TTC549 (cell line): ENCODE data around the gene NCOA1.
"Not testable (repeated sequence)": the region's sequence is repeated elsewhere in the genome, so short reads cannot be mapped to it uniquely, and the experiment has no call there.

ENCODE experiments used
- FAIRE-seq: peaks from 2 replicates; lab custom pipeline; 2012; peaks lifted over from hg19 to GRCh38; lab: Jason Lieb, UNC

The NCOA1 gene

DNA sequence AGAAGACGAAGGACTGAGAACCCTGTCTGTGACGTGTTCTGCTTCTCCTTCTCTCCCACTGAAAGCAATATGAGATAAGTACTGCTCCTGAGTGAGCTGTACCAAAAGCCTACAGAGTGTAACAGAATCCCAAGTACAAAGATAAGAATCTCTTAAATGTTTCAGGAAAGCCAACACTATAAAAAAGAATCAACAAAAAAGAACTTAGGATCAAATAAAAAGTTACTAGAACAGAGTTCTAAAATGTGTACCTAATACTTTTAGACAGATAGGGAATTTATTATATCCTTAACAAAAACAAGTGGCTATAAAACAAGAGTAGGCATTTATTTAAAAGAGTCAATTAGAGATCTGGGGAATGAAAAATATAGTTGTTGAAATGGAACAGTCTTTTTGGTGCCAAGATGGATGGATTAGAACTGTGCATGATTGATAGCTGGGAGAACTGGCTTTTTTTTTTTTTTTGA lies 49.0 kb downstream of the NCOA1 start:
- no peak for FAIRE-seq

DNA sequence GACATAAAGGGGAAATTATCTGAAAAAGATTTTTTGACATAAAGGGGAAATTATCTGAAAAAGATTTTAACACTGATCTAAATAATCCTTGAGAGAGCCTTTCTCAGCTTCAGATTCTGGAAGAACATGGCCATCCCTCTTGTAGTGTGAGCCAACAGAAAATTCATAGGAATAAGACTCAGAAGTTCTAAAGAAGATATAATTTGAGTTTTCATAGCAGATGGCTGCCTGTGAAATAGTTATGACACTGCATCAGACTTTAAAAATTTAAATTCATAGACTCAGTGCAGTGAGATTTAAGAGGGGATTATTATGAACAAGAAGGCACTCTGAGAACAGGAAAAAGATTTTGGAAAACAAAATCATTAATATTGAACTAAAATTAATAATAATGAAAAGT lies 50.6 kb downstream of the NCOA1 start:
- FAIRE-seq, result no peak

DNA sequence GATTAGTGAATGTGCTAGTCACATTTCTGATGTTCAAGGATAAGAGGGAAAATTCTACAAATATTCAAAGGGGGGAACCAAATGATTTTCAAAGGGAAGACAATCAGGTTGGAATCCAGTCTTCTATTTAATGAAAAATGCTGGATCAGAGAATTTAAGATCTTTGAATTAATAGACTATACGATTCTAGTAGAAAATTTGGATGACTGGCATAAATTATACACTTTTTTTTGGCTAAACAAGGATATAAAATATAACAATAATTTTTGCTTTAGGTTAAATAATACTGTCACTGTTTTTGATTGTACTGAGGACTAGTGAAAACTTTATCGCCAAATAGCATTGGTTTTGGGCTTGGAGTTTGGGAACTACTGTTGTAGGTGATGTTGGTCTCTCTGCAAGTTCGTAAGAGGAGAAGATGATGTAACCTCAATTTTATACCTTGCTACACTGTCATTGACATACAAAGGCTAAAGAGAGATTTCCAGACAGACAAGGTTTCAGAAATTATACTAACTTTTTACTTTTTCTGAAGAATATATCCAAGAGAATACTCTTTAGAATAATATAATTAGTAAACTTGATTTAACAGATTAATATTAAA lies 51.3 kb downstream of the NCOA1 start:
- FAIRE-seq, result peak; percentile 23

DNA sequence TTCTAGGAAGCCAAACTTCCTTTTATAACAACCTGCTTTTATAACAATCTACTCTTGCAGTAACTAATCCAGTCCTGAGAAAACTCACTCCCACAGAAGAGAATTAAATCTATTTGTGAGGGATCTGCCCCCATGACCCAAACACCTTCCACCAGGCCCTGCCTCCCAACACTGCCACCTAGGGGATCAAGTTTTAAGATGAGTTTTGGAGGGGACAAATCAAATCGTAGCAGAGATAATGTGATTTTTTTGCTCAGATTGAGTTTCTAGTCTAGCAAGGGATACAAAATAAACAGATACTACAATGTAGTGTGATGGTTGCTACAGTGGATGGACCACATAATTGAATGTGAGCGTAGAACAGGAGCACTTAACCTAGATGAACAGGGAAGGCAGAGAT lies 52.2 kb downstream of the NCOA1 start:
- no peak for FAIRE-seq

DNA sequence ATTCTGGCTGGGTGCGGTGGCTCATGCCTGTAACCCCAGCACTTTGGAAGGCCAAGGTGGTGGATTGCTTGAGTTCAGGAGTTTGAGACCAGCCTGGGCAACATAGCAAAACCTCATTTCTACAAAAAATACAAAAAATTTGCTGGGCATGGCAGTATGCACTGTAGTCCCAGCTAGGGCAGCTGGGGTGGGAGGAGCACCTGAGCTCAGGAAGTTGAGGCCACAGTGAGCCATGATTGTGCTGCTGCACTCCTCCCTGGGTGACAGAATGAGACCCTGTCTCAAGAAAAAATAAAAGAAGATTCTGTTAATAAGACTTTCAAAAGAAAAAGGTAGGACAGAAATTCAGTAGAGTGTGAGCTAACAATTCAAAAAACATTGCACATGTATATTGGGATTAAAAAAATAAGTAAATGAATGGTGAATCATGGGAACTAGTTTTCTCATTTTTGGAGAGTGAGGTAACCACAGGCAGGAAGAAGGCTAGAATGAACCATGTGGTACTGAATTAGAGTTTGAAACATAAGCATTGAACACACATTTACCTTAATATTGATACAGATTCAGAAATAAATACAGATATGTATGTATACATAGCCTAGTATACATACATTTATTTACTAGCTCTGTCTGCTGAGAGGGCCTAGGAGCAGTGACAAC lies 53.5 kb downstream of the NCOA1 start:
- no peak for FAIRE-seq

DNA sequence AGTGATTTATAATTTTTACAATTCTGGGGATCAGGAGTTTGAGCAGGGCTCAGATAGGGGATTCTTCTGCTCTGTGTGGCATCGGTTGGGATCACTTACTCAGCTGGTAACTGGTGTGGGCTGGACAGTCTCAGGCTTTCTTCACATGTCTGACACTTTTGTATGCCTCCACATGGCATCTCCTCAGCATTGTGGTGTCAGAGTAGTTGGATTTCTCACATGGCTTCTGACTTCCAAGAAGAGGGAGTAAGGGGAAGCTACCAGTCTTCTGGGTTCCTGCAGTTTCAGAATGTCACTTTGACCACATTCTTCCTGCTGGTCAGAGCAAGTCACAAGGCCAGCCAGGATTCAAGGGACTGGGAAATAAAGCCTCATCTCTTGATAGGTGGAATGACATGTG lies 55.6 kb downstream of the NCOA1 start:
- no peak for FAIRE-seq

DNA sequence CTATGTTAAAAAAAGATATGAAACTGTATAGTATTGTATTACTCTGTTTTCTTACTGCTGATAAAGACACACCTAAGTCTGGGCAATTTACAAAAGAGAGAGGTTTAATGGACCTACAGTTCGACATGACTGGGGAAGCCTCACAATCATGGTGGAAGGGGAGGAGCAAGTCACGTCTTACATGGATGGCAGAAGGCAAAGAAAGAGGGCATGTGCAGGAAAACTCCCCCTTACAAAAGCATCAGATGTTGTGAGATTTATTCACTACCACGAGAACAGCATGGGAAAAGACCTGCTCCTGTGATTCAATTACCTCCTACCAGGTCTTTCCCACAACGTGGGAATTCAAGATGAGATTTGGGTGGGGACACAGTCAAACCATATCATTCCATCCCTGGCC lies 57.0 kb downstream of the NCOA1 start:
- no peak for FAIRE-seq

DNA sequence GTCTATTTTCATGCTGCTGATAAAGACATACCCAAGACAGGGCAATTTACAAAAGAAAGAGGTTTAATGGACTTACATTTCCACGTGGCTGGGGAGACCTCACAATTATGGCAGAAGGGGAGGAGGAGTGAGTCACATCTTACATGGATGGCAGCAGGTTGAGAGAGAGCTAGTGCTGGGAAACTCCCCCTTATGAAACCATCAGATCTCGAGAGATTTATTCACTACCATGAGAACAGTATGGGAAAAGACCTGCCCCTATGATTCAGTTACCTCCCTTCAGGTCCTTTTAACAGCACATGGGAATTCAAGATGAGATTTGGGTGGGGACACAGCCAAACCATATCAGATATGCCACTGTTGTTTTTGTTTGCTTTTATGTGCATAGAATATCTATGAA lies 59.2 kb downstream of the NCOA1 start:
- FAIRE-seq, result not testable (repeated sequence)

DNA sequence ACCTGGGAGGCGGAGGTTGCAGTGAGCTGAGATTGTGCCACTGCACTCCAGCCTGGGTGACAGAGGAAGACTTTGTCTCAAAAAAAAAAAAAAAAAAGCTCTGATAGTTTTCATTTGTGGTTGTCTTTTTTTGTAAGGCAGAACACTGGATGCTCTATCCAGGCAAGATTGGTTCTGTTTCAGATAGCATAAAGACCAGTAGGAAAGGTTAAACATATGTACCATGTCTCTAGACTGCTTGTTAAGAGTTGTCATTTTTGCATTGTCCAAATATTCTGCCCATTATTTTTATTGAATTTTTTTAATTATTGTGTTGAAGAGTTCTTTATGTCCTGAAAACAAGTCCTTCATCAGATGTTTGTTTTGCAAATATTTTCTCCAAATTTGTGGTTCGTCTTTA lies 60.0 kb downstream of the NCOA1 start:
- no peak for FAIRE-seq

DNA sequence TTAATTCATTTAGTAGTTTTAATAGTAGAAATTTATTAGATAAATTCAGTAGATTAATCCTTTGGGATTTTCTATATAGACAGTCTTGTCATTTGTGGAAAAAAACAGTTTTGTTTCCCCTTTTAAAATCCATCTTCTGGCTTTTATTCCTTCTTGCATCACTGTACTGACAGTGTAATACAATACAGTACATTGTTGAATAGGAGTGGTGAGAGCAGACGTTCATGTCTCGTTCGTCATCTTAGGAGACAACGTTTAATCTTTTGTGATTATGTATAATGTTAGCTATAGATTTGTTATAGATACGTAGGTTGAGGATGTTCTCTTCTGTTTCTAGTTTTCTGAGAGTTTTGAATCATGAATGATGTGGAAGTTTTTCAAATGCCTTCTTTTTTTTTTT lies 61.8 kb downstream of the NCOA1 start:
- no peak for FAIRE-seq

DNA sequence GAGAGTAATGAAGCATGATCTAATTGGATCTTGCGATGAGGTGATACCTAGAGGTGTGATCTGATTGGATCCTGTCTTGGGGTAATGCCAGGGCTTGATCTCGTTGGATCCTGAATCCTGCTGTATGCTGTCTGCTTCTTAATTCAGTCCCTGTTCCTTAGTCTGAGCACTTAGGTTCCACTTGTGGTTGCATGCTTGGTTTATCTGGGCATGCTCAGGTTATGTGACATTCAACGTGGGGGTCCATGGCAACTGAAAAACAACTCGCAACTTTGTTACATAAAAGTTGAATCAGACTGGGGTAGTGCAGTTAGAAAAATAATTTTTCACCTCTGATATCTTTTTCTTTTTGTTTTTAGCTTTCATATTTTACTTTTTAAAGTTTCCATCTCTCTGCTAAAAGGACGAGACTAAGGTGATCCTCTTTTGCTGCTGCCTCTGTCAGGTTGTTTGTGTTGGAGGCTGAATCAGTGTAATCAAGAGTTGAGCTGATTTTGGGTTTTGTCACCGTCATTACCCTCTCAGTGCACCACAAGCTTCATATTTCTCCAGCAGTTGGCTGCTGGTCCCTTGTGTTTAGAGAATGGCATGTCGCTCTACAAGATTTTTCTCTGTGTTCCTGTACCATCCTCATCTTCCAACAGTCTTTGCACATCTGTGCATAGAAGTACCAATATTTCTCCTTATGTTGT lies 67.9 kb downstream of the NCOA1 start:
- FAIRE-seq, result no peak

DNA sequence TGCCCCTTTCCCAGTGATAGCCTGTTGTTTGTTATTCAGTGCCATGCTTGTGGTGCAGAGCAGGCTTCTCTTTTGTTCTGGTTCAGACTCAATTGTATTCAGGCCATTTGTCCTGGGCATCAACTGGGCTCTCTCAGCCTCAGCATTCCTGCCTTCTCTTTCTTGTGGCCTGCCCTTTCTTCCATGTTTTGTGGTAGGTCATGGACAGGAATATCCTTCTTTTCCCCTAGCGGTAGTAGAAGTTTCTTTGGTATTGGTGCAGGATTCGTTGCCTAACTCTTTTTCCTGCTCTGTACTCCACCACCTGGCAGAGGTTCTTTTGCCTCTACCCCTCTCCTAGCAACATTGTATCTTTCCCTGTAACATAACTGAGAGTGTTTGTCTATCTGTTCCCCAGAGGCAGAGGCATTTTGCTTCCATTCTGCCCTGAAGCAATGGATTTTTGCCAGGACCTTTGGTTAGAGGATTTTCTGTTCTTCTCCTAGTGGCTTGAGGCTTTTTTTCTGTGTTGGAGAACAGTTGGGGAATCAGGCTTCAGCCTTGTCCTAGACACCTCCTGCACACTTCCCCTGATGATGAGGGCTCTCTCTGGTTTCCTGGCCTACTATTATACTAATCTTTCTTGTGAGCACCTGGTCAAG lies 68.5 kb downstream of the NCOA1 start:
- FAIRE-seq, result no peak

DNA sequence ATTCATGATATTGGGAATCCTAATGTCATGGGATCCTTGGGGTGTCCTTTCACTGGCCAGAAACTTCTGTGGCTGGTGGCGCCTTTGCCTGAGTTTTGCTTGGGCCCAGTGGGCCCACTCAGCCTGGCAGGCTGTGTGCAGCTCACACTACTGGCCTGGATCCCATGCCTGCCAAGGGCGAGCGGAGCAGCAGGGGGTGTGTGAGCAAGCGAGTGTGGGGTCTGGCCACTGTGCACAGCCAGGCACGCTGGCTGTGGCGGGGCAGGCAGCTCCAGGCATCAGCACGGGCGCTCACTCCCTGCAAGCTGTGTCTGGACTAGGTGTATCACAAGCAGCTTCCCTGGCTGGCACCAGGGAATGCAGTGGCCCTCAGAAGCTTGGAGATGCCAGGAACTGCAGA lies 74.5 kb downstream of the NCOA1 start:
- FAIRE-seq, result no peak

DNA sequence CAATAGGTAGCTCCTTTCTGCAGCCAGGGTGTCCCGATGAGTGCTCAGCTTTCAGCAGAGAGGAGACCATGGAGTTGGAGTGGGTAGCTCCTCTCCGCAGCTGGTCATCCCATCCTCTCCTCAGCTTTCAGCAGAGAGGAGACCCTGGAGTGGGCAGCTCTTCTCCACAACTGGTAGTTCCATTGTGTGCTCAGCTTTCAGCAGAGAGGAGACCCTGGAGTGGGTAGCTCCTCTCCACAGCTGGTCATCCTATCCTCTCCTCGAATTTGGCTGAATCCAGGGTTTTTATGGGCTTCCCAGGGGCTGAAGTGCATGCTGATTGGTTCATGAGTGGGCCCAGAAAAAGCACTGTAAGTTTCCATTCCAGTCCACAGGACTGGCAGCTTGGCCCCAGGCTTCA lies 75.2 kb downstream of the NCOA1 start:
- no peak for FAIRE-seq

DNA sequence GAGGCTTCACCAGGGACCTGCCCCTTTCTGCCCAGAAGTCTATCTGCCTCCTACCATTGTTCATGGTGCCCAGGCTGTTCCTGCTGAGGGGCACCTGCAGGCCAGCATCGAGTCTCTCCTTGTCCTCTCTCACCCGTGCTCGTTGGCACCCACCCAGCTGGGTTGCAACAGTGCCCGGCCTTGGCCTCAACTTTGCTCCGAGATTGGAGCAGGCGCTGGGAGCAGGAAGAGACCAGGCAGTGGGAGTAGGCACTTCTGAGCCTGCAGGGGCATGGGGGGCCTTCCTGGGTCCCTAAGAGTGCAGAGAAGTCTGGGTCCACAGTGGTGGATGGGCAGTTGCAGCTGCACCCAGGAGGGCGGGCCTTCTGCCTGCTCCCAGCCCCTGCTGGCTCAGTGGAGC lies 75.6 kb downstream of the NCOA1 start:
- FAIRE-seq, result no peak

DNA sequence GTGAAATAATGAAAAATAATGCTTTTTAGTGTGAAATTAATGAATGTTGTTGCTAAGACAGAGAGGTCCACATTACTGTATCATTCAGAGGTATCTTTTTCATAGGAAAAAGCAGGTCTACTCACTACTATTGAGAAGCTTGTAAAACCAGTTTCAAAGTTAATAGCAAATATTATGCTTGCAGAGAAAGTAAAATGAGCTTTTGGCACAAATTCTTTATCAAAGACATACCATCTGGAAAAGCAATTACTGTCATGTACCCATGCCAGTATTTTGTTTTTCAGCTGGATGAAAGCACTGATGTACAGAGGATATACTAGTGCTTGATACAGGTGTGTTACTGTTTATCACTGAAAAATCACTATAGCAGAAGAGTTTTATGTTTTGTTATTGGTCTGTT lies 77.5 kb downstream of the NCOA1 start:
- FAIRE-seq, result no peak

DNA sequence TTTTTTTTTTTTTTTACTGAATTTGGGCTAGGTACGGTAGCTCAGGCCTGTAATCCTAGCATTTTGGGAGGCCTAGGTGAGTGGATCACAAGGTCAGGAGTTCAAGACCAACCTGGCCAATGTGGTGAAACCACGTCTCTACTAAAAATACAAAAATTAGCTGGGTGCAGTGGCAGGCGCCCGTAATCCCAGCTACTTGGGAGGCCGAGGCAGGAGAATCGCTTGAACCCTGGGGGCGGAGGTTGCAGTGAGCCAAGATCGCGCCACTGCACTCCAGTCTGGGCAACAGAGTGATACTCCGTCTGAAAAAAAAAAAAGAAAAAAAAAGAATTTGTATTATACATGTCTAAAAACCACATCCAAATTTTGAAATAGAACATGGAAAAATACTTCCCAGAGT lies 78.5 kb downstream of the NCOA1 start:
- FAIRE-seq, result not testable (repeated sequence)

DNA sequence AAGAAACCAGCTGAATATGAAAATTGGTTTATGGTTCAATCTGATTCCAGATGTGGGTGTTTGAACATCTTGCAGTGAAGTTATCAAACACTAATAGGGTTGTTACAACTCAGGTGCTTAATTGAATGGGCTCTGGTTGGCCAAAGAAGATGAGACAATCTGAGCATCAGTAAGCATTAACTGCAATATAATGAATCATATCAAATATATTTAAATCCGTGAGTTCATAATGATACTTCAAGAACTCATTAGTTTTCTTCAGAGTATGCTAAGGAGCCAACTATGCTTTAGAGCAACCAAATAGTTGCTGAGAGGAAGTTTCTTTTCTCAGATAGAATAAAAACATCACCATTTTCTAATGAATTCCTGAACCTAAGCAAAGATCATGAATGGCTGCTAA lies 79.2 kb downstream of the NCOA1 start:
- no peak for FAIRE-seq

DNA sequence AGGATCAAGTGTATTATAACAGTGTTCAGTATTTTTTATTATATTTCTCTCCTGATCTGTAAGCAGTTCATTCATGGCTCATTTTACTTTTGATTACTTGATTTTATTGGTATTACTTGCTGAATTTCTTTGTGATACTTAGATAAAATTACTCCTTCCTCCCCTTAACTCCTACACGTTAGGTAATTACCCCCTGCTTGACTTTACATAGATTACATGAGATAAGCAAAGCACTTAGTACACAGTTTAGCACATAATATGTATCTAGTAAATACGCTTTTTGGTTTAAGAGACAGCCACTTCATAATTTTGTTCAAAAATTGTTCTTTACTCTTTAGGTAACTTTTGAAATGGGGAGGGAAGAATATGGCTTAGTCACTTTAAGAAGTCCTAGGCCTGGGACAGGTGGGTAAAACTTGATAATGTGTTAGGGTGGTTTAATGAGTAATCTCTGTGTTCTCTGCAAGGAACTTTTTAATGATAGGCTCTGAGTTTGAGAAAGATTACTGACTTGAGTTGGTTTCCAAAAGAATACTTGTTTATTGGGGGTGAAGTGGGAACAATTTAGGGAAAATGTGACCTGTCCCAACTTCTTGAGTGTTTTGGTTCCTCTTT lies 80.9 kb downstream of the NCOA1 start:
- no peak for FAIRE-seq

DNA sequence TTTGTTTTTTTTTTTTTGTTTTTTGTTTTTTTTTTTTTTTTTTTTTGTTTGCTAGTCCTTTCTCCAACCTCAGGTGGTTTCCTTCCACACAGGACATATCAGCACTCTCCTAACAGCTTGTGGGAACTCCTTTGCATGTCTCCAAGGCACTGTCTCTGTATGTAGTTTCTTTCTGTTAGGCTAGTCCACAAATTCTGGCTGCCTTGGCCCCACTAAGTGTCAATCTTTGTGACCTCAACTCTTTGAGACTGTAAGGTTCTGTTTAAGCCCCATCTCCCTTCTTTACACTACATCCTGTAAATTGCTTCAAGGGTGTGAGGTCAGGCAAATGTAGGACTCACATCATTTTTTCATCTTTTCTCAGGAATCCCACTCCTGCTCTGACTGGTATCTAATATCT lies 85.1 kb downstream of the NCOA1 start:
- FAIRE-seq, result no peak

DNA sequence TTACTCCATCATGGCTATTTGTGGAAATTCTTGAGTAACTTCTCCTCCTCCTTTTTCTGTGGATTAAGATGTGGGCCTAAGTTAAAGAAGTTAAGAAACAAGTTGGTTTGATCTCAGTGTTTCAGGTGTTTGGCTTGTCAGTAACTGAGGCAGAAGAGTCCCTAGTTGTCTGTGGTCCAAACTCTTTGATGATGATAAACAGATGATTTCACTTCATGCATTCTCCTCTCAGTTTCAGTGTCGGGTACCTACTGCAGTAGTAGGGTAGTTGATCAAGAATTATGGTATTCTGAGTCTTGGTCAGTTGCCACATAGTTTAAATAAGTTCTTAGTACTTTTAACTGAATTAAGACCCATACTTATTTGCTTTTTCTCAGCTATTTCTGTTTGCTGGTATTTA lies 85.6 kb downstream of the NCOA1 start:
- no peak for FAIRE-seq

DNA sequence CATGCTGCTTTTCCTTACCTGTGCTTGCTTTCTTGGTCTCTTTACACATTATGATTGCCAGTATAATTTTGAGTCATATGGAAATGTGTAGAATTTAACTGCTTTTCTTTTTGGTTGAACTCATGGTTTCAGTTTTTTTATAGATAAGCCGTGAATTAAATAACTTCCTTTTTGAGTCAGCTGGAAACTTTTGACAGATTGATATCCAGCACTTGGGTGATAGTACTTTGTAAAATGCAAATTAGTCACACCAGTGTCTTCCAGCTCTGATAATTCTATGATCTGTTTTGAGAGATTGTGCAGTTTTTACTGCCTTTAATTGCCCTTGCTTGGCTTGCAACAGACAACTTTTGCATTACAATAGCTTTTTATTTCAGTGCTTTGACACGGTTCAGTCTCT lies 86.4 kb downstream of the NCOA1 start:
- FAIRE-seq, result no peak
